ENCODE data around the gene OR6N2. TPM values are rescaled to one million over a fixed set of nuclear protein-coding genes. Genes with fewer than 3 reads are reported as not detected.

The OR6N2 gene
- total and polyA plus RNA-seq, 2 donors from 2014 or later = not detected

GRCh38 chr1:158809862-158810261 lies 28.9 kb upstream of the OR6N2 start:
- no peaks in the 10 kb centered on the region for H3K36me3 ChIP-seq (ENCODE audit: control insufficient read depth in 2 of 3, insufficient read depth in 3 of 3, low read length in 3 of 3)
- H3K27me3 ChIP-seq (ENCODE audit: control insufficient read depth, insufficient read depth, low read length) = no peaks in the 10 kb centered on the region
- intact Hi-C loops (cut with DNase I) = no loop called here
- no peak overlapping the region for H3K9ac ChIP-seq (ENCODE audit: low read length in 3 of 3)
- no peak overlapping the region for H3K27ac ChIP-seq (ENCODE audit: low read depth in 2 of 2, low read length in 2 of 2)
- H3K4me1 ChIP-seq (ENCODE audit: control insufficient read depth in 2 of 3, insufficient read depth in 2 of 3, low read depth in 1 of 3, low read length in 3 of 3) = no peaks in the 10 kb centered on the region
- H3K9me3 ChIP-seq (ENCODE audit: control insufficient read depth in 2 of 3, insufficient read depth in 1 of 3, low read length in 3 of 3) = no peaks in the 10 kb centered on the region
- DNase-seq = peak in 1 of 5 donors; percentile 2
- no peak for TF ChIP-seq CTCF (IDR thresholded peaks at IDR 0.05; ENCODE audit: borderline replicate concordance, extremely low read depth, insufficient read depth)
- no peak overlapping the region for H3K4me3 ChIP-seq (ENCODE audit: low read length in 3 of 3)
- FAIRE-seq = no peak

GRCh38 chr1:158809256-158809655 lies 28.3 kb upstream of the OR6N2 start:
- TF ChIP-seq CTCF (IDR thresholded peaks at IDR 0.05; ENCODE audit: borderline replicate concordance, extremely low read depth, insufficient read depth) = no peak
- DNase-seq (no peak), FAIRE-seq (no peak)
- no peaks in the 10 kb centered on the region for H3K9me3 ChIP-seq (ENCODE audit: control insufficient read depth in 2 of 3, insufficient read depth in 1 of 3, low read length in 3 of 3)
- H3K9ac ChIP-seq (ENCODE audit: low read length in 3 of 3) = no peak overlapping the region
- no peak overlapping the region for H3K27ac ChIP-seq (ENCODE audit: low read depth in 2 of 2, low read length in 2 of 2)
- intact Hi-C loops (cut with DNase I) = no loop called here
- H3K27me3 ChIP-seq (ENCODE audit: control insufficient read depth, insufficient read depth, low read length) = no peaks in the 10 kb centered on the region
- H3K36me3 ChIP-seq (ENCODE audit: control insufficient read depth in 2 of 3, insufficient read depth in 3 of 3, low read length in 3 of 3) = no peaks in the 10 kb centered on the region
- H3K4me3 ChIP-seq (ENCODE audit: low read length in 3 of 3) = no peak overlapping the region
- H3K4me1 ChIP-seq (ENCODE audit: control insufficient read depth in 2 of 3, insufficient read depth in 2 of 3, low read depth in 1 of 3, low read length in 3 of 3) = no peaks in the 10 kb centered on the region

- Histone ChIP-seq H3K4me3 (ENCODE audit: low read length in 3 of 3) (no peak overlapping the region), H3K9me3 (ENCODE audit: control insufficient read depth in 2 of 3, insufficient read depth in 1 of 3, low read length in 3 of 3) (no peaks in the 10 kb centered on the region), H3K36me3 (ENCODE audit: control insufficient read depth in 2 of 3, insufficient read depth in 3 of 3, low read length in 3 of 3) (no peaks in the 10 kb centered on the region), H3K4me1 (ENCODE audit: control insufficient read depth in 2 of 3, insufficient read depth in 2 of 3, low read depth in 1 of 3, low read length in 3 of 3) (no peaks in the 10 kb centered on the region), H3K9ac (ENCODE audit: low read length in 3 of 3) (no peak overlapping the region), H3K27ac (ENCODE audit: low read depth in 2 of 2, low read length in 2 of 2) (no peak overlapping the region), H3K27me3 (ENCODE audit: control insufficient read depth, insufficient read depth, low read length) (no peaks in the 10 kb centered on the region)
- FAIRE-seq = no peak
- no peak for TF ChIP-seq CTCF (IDR thresholded peaks at IDR 0.05; ENCODE audit: borderline replicate concordance, extremely low read depth, insufficient read depth)
- no peak for DNase-seq
- intact Hi-C loops (cut with DNase I) = no loop called here
Measured at GRCh38 chr1:158806916-158807536, 26.0 kb upstream of the OR6N2 start.

GRCh38 chr1:158803678-158804077 lies 22.7 kb upstream of the OR6N2 start:
- Histone ChIP-seq H3K4me1 (ENCODE audit: control insufficient read depth in 2 of 3, insufficient read depth in 2 of 3, low read depth in 1 of 3, low read length in 3 of 3) (no peaks in the 10 kb centered on the region), H3K4me3 (ENCODE audit: low read length in 3 of 3) (no peak overlapping the region), H3K9me3 (ENCODE audit: control insufficient read depth in 2 of 3, insufficient read depth in 1 of 3, low read length in 3 of 3) (no peaks in the 10 kb centered on the region), H3K27ac (ENCODE audit: low read depth in 2 of 2, low read length in 2 of 2) (no peak overlapping the region), H3K27me3 (ENCODE audit: control insufficient read depth, insufficient read depth, low read length) (no peaks in the 10 kb centered on the region), H3K9ac (ENCODE audit: low read length in 3 of 3) (no peak overlapping the region), H3K36me3 (ENCODE audit: control insufficient read depth in 2 of 3, insufficient read depth in 3 of 3, low read length in 3 of 3) (no peaks in the 10 kb centered on the region)
- intact Hi-C loops (cut with DNase I) = no loop called here
- no peak for TF ChIP-seq CTCF (IDR thresholded peaks at IDR 0.05; ENCODE audit: borderline replicate concordance, extremely low read depth, insufficient read depth)
- FAIRE-seq = no peak
- no peak for DNase-seq
